ENCODE results near the gene ARHGDIG. TPM values are rescaled to one million over a fixed set of nuclear protein-coding genes. Genes with fewer than 3 reads are reported as not detected.

Gene ARHGDIG
- total and polyA plus RNA-seq, 2 experiments from 2014 or later = 3.1 to 6.5 TPM

- no peak within 1 kb of the TSS for H3K27ac ChIP-seq
- H3K36me3 ChIP-seq = peaks cover 9% of the 10 kb centered on the region
- DNase-seq (ENCODE audit: low read depth in 1 of 2, low spot score in 1 of 2) = no peak
- no peaks in the 10 kb centered on the region for H3K4me1 ChIP-seq (ENCODE audit: low read depth)
- H3K4me3 ChIP-seq = no peak within 1 kb of the TSS
- no peak for TF ChIP-seq CTCF (IDR thresholded peaks at IDR 0.05; ENCODE audit: low read depth, low read length)
- no peaks in the 10 kb centered on the region for H3K9me3 ChIP-seq (ENCODE audit: low read depth)
- peaks cover 36% of the 10 kb centered on the region for H3K27me3 ChIP-seq
These were observed 2.8 kb downstream of the ARHGDIG start, which contains the start of gene PDIA2 for GRCh38 chr16:283033-283805. TSS of gene PDIA2 (plus strand) at chr16:283164. CDS start at chr16:283170, 6 bp downstream.

- H3K27me3 ChIP-seq = peaks cover 26% of the 10 kb centered on the region
- TF ChIP-seq CTCF (IDR thresholded peaks at IDR 0.05; ENCODE audit: low read depth, low read length) = no peak
- no peaks in the 10 kb centered on the region for H3K9me3 ChIP-seq (ENCODE audit: low read depth)
- no peaks in the 10 kb centered on the region for H3K4me1 ChIP-seq (ENCODE audit: low read depth)
- no peak overlapping the region for H3K4me3 ChIP-seq
- peaks cover 14% of the 10 kb centered on the region for H3K36me3 ChIP-seq
- DNase-seq (ENCODE audit: low read depth in 1 of 2, low spot score in 1 of 2) = no peak
- H3K27ac ChIP-seq = no peak overlapping the region
These were observed 4.1 kb downstream of the ARHGDIG start for GRCh38 chr16:284204-285120.

GRCh38 chr16:285146-286055 is 5.0 kb downstream of the ARHGDIG start:
- Histone ChIP-seq H3K4me1 (ENCODE audit: low read depth) (no peaks in the 10 kb centered on the region), H3K27me3 (peaks cover 19% of the 10 kb centered on the region), H3K4me3 (no peak overlapping the region), H3K27ac (no peak overlapping the region), H3K9me3 (ENCODE audit: low read depth) (no peaks in the 10 kb centered on the region), H3K36me3 (peaks cover 14% of the 10 kb centered on the region)
- no peak for DNase-seq (ENCODE audit: low read depth in 1 of 2, low spot score in 1 of 2)
- TF ChIP-seq CTCF (IDR thresholded peaks at IDR 0.05; ENCODE audit: low read depth, low read length) = no peak

- no peak for TF ChIP-seq CTCF (IDR thresholded peaks at IDR 0.05; ENCODE audit: low read depth, low read length)
- H3K9me3 ChIP-seq (ENCODE audit: low read depth) = no peaks in the 10 kb centered on the region
These were observed 6.3 kb downstream of the ARHGDIG start for GRCh38 chr16:286491-287297.

More at GRCh38 chr16:286491-287297, 6.3 kb downstream of the ARHGDIG start:
- Histone ChIP-seq H3K27me3 (peaks cover 7% of the 10 kb centered on the region), H3K4me1 (ENCODE audit: low read depth) (no peaks in the 10 kb centered on the region), H3K27ac (no peak overlapping the region), H3K36me3 (peaks cover 14% of the 10 kb centered on the region), H3K4me3 (no peak overlapping the region)
- DNase-seq (ENCODE audit: low read depth in 1 of 2, low spot score in 1 of 2) = no peak
